G401 (cell line): Measurements from ENCODE around the gene SH2B3. TPM values are rescaled to one million over a fixed set of nuclear protein-coding genes. Genes with fewer than 3 reads are reported as not detected.
"Not testable (repeated sequence)": the region's sequence is repeated elsewhere in the genome, so short reads cannot be mapped to it uniquely, and the experiment has no call there.

Experiments
- DNase-seq: peaks from one replicate; pipeline ENCODE4 v3.0.0-alpha.2; 2015; ENCODE audit warnings: low spot score
- in situ Hi-C: cut with HindIII; loops from 2 replicates; pipeline ENCODE4 v1.10.0; 2016; ENCODE audit warnings: low sequenced_read_pairs, mixed read lengths
- total RNA-seq: library from RNA; depleted of rRNA; stranded (reverse); fragments of >200 nt; shearing (Covaris generic); gene quantifications from 2 replicates; pipeline ENCODE4 v1.2.3, GENCODE V29; 2014

SH2B3 gene
- total RNA-seq, 1 experiment from 2014 or later = 9.9 TPM

GRCh38 chr12:111379942-111380554, 25.7 kb upstream of the SH2B3 start:
- no peak for DNase-seq
- in situ Hi-C loops = no loop called here

GRCh38 chr12:111384596-111384995, 21.1 kb upstream of the SH2B3 start:
- in situ Hi-C loops = no loop called here

GRCh38 chr12:111386885-111387284, 18.8 kb upstream of the SH2B3 start:
- no peak for DNase-seq
- in situ Hi-C loops = no loop called here

More at GRCh38 chr12:111384596-111384995, 21.1 kb upstream of the SH2B3 start:
- DNase-seq = no peak

GRCh38 chr12:111387747-111388323, 17.9 kb upstream of the SH2B3 start:
- no peak for DNase-seq
- in situ Hi-C loops = no loop called here

- DNase-seq = no peak
- in situ Hi-C loops = no loop called here
Observed at GRCh38 chr12:111389635-111390034, 16.1 kb upstream of the SH2B3 start.

GRCh38 chr12:111390910-111391309, 14.8 kb upstream of the SH2B3 start:
- in situ Hi-C loops = no loop called here
- DNase-seq = no peak

GRCh38 chr12:111393700-111394300, 11.9 kb upstream of the SH2B3 start:
- in situ Hi-C loops = no loop called here
- DNase-seq = no peak

GRCh38 chr12:111394480-111394879, 11.2 kb upstream of the SH2B3 start:
- in situ Hi-C loops = no loop called here
- DNase-seq = no peak

GRCh38 chr12:111395336-111396187, 10.2 kb upstream of the SH2B3 start:
- DNase-seq = no peak
- in situ Hi-C loops = no loop called here

GRCh38 chr12:111396271-111396670, 9.5 kb upstream of the SH2B3 start:
- DNase-seq, in situ Hi-C loops: not testable (repeated sequence)

- in situ Hi-C loops = no loop called here
- peak; percentile 72 for DNase-seq
Observed at GRCh38 chr12:111396726-111397445, 8.8 kb upstream of the SH2B3 start.

GRCh38 chr12:111398530-111398929, 7.2 kb upstream of the SH2B3 start:
- in situ Hi-C loops = no loop called here
- DNase-seq = no peak

- DNase-seq, in situ Hi-C loops: not testable (repeated sequence)
Observed at GRCh38 chr12:111399741-111400404, 5.8 kb upstream of the SH2B3 start.

- in situ Hi-C loops = no loop called here
- DNase-seq = no peak
Observed at GRCh38 chr12:111401167-111401605, 4.5 kb upstream of the SH2B3 start.

GRCh38 chr12:111402490-111402824, 3.3 kb upstream of the SH2B3 start:
- in situ Hi-C loops, DNase-seq: not testable (repeated sequence)

GRCh38 chr12:111404362-111405148, 1.2 kb upstream of the SH2B3 start:
- DNase-seq = peak; percentile 21

GRCh38 chr12:111405149-111405858, 419 bp upstream of the SH2B3 start:
- in situ Hi-C loops = no loop called here
- DNase-seq = peak; percentile 85

More at GRCh38 chr12:111404362-111405148, 1.2 kb upstream of the SH2B3 start:
- in situ Hi-C loops = no loop called here
